GM12891 (cell line): ENCODE data around the gene NDST4.

Experiments
- POLR2A ChIP-seq: IDR thresholded peaks from 2 replicates; pipeline ENCODE4 v1.6.1; 2011; ENCODE audit warnings: low read depth, low read length, control low read depth
- POLR2AphosphoS5 ChIP-seq: IDR thresholded peaks from 2 replicates; pipeline ENCODE4 v1.6.1; 2011; ENCODE audit warnings: low read depth, low read length, control low read depth
- TAF1 ChIP-seq: IDR thresholded peaks from 2 replicates; pipeline ENCODE4 v1.6.1; 2011; ENCODE audit warnings: low read depth, low read length, control low read depth

GRCh38 chr4:115107411-115107810, 6.0 kb downstream of the NDST4 start:
- TF ChIP-seq TAF1: no peak
- TF ChIP-seq POLR2AphosphoS5: no peak
- no peak for TF ChIP-seq POLR2A
